ENCODE results near the gene MIB2. TPM values are rescaled to one million over a fixed set of nuclear protein-coding genes. Genes with fewer than 3 reads are reported as not detected.
A peak's percentile ranks its signal among the peaks of the same experiment; 100 is the strongest.

The MIB2 gene
- total RNA-seq, 1 experiment from 2014 or later = 38.7 TPM

DNA sequence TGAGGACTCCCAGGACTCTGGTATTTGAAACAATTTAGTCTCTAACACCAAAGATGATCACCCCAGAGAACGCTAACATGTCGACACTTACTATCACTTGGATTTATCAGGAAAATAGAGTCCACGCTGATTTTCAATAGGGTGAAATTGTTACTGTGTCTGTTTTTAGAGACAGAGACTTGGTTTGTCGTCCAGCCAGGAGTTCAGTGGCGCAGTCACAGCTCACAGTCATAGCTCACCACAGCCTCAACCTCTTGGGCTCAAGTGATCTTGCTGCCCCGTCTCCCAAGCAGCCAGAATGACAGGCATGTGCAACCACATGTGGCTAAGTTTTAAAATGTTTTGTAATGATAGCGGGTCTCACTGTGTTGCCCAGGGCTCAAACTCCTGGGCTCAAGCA, 46.0 kb upstream of the MIB2 start:
- POLR2A ChIA-PET (ENCODE audit: low non-redundant PET) = no interaction called here
- Histone ChIP-seq H3K4me3 (ENCODE audit: low read depth, low read length, poor library complexity, severe bottlenecking) (no peak overlapping the region), H3K27me3 (replicated peaks; ENCODE audit: insufficient read depth, low read depth, low read length, poor library complexity) (no peaks in the 10 kb centered on the region), H3K9me3 (ENCODE audit: low read depth, low read length, poor library complexity, severe bottlenecking) (no peaks in the 10 kb centered on the region), H3K27ac (ENCODE audit: low read depth, low read length, poor library complexity, severe bottlenecking) (peak overlapping the region; percentile 18), H3K4me1 (ENCODE audit: insufficient read depth, low read length, poor library complexity, severe bottlenecking) (peaks cover 8% of the 10 kb centered on the region), H3K36me3 (ENCODE audit: insufficient read depth, low read length, poor library complexity, severe bottlenecking) (peaks cover 47% of the 10 kb centered on the region)
- DNase-seq (ENCODE audit: low spot score) = no peak
- intact Hi-C loops (cut with micrococcal nuclease; ENCODE audit: unreplicated experiment) = no loop called here
- no TSS peak for BruUV-seq (replicated peaks)
- TF ChIP-seq, protein P1, sequence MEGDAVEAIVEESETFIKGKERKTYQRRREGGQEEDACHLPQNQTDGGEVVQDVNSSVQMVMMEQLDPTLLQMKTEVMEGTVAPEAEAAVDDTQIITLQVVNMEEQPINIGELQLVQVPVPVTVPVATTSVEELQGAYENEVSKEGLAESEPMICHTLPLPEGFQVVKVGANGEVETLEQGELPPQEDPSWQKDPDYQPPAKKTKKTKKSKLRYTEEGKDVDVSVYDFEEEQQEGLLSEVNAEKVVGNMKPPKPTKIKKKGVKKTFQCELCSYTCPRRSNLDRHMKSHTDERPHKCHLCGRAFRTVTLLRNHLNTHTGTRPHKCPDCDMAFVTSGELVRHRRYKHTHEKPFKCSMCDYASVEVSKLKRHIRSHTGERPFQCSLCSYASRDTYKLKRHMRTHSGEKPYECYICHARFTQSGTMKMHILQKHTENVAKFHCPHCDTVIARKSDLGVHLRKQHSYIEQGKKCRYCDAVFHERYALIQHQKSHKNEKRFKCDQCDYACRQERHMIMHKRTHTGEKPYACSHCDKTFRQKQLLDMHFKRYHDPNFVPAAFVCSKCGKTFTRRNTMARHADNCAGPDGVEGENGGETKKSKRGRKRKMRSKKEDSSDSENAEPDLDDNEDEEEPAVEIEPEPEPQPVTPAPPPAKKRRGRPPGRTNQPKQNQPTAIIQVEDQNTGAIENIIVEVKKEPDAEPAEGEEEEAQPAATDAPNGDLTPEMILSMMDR (conservative IDR thresholded peaks at IDR 0.05; ENCODE audit: low read depth, low read length) = no peak
- no peak for TF ChIP-seq EZH2 (IDR thresholded peaks at IDR 0.05; ENCODE audit: borderline replicate concordance, low read depth, low read length, poor library complexity, severe bottlenecking)
- CTCF ChIA-PET = no interaction called here

DNA sequence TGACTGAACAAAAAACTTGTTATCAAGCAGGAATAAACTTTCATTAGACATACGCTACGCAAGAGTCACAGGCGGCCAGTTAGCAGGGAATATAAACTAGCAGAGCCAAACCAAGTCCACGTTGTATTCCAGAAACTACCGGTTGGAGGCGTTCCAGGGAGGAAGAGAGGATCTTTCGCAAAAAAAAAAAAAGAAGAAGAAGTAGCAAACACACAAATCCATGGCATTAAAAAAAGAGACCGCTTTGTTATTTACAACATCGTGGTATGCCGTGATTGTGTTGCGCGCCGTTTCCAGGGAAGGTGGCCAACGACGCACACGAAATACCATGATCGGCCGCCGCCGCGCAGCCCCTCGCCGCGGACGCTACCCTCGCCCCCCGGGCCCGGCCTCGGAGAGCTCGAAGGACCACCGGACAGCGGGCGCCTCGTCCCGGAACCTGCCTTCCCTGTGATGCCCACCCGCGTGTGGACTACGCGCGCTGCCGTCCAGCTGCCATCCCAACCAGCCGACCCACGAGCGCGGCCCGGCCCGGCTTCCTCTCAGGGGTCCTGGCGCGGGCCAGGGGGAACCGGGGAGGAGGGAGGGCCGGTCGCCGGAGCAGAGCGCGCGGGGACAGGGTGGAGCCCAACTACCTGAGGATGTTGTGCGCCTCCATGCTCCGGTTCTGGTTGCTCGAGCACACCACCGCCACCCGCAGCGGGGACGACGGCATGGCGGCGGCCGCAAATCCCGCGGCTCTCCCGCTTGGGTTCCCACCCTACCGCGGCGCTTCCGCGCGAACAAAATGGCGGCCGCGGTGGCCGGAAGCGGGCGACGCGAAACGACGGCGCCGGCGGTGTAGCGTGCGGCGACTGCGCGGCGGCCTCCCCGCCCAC, 41.2 kb upstream of the MIB2 start:
- H3K9me3 ChIP-seq (ENCODE audit: low read depth, low read length, poor library complexity, severe bottlenecking) = no peaks in the 10 kb centered on the region
- TF ChIP-seq, protein P1 (conservative IDR thresholded peaks at IDR 0.05; ENCODE audit: low read depth, low read length) = peak; percentile 42; the same call in 1 of the 2 replicates
- no peak for TF ChIP-seq EZH2 (IDR thresholded peaks at IDR 0.05; ENCODE audit: borderline replicate concordance, low read depth, low read length, poor library complexity, severe bottlenecking)
- peaks cover 7% of the 10 kb centered on the region for H3K27me3 ChIP-seq (replicated peaks; ENCODE audit: insufficient read depth, low read depth, low read length, poor library complexity)
- H3K36me3 ChIP-seq (ENCODE audit: insufficient read depth, low read length, poor library complexity, severe bottlenecking) = peaks cover 29% of the 10 kb centered on the region
- peak overlapping the region; percentile 100 for H3K4me3 ChIP-seq (ENCODE audit: low read depth, low read length, poor library complexity, severe bottlenecking)
- H3K27ac ChIP-seq (ENCODE audit: low read depth, low read length, poor library complexity, severe bottlenecking) = peak overlapping the region; percentile 99
- BruUV-seq (replicated peaks) = no TSS peak
- H3K4me1 ChIP-seq (ENCODE audit: insufficient read depth, low read length, poor library complexity, severe bottlenecking) = peaks cover 13% of the 10 kb centered on the region
- intact Hi-C loops (cut with micrococcal nuclease; ENCODE audit: unreplicated experiment) = no loop called here
- peak; percentile 83 for DNase-seq (ENCODE audit: low spot score)
- ChIA-PET CTCF (no interaction called here), POLR2A (ENCODE audit: low non-redundant PET) (no interaction called here)

DNA sequence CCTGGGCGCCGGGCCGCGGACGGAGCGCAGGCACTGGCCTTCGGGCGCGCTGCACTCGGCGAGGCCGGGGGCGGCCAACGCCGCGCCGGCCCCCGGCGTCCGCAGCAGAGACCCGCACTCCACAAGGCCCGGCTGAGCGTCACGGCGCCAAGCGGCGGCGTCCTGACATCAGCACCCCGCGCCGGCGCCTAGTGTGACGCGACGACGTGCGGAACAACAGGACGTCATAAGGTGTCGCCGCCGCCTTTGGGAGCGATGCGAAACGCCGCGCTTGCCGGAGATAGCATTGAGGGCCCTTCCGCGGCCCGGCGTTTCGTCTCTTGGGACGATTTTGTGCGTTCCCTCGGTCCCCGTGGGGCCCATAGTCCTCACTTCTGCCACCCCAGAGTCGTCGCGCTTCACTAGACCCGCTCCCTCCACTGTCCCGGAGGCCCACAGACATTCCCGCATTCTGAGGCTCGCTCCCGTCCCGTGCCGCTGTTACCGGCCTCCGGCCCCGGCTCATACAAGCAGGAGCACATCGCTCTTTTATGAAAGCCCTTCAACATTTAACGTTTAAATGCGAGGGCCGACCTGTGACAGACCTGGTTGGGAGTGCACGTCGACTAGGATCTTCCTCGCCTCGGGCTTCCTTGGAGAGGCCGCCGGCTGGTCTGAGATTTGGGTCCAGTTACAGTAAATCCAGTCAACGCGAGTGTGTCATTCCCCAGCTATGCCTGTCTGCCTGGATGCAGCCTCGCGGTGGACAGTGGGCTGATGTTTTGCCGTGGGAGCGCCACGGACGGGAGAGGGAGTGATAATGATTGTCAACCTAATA, 40.4 kb upstream of the MIB2 start, which contains the start of gene SSU72:
Gene SSU72 (minus strand): TSS at position 143 of the 817 bp plus-strand sequence. CDS start 306 bp downstream, outside the sequence.
- Histone ChIP-seq H3K4me3 (ENCODE audit: low read depth, low read length, poor library complexity, severe bottlenecking) (peak within 1 kb of the TSS; percentile 100), H3K27ac (ENCODE audit: low read depth, low read length, poor library complexity, severe bottlenecking) (peak within 1 kb of the TSS; percentile 99), H3K4me1 (ENCODE audit: insufficient read depth, low read length, poor library complexity, severe bottlenecking) (peaks cover 13% of the 10 kb centered on the region), H3K27me3 (replicated peaks; ENCODE audit: insufficient read depth, low read depth, low read length, poor library complexity) (peaks cover 7% of the 10 kb centered on the region), H3K36me3 (ENCODE audit: insufficient read depth, low read length, poor library complexity, severe bottlenecking) (peaks cover 21% of the 10 kb centered on the region), H3K9me3 (ENCODE audit: low read depth, low read length, poor library complexity, severe bottlenecking) (no peaks in the 10 kb centered on the region)
- ChIA-PET CTCF (no interaction called here), POLR2A (ENCODE audit: low non-redundant PET) (no interaction called here)
- no peak for TF ChIP-seq EZH2 (IDR thresholded peaks at IDR 0.05; ENCODE audit: borderline replicate concordance, low read depth, low read length, poor library complexity, severe bottlenecking)
- intact Hi-C loops (cut with micrococcal nuclease; ENCODE audit: unreplicated experiment) = no loop called here
- DNase-seq (ENCODE audit: low spot score) = peak; percentile 95
- TSS peak; percentile 92 for BruUV-seq (replicated peaks)
